ENCODE results near the gene CTAG1B. TPM values are rescaled to one million over a fixed set of nuclear protein-coding genes. Genes with fewer than 3 reads are reported as not detected.

CTAG1B gene
- total and polyA plus RNA-seq, 2 donors (not counting 1 experiment from before 2014, with no cell fraction given), result 0.09 TPM; not detected in 1

DNA sequence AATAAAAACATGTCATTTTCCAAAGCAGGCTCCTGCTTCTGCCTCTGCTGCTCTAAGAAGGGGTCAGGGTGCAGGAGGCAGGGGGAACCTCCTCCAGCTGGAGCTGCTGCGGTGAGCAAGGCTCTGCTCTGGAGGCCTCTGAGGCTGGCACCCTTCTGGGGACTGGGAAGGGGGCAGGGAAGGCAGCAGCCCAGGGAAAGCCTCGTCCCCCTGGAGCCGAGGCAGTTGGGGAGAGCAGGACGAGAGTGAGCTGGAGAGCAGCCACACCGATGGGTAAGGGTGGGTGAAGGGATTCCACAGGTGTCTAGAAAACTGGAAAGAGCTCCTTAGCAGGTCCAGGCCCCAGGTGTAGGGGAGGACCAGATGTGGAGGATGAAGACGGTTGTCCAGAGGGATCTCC lies 36.3 kb upstream of the CTAG1B start:
- WGBS (ENCODE audit: insufficient coverage), result 100% methylated on average over 3 of the region's 6 CpGs
- no peaks in the 10 kb centered on the region for H3K27me3 Mint-ChIP-seq
- no peaks in the 10 kb centered on the region for H3K4me1 ChIP-seq (ENCODE audit: control insufficient read depth in 2 of 2, insufficient read depth in 2 of 2, low read length in 2 of 2)
- H3K4me1 Mint-ChIP-seq, result no peaks in the 10 kb centered on the region
- no peak overlapping the region for H2AFZ ChIP-seq (ENCODE audit: insufficient read depth, low read depth, low read length, poor library complexity, severe bottlenecking)
- no peak overlapping the region for H3K27ac Mint-ChIP-seq
- no peak overlapping the region for H3K4me3 ChIP-seq (ENCODE audit: control extremely low read depth in 1 of 5, extremely low read depth in 1 of 5, insufficient read depth in 1 of 5, low read depth in 2 of 5, low read length in 4 of 5)
- no peaks in the 10 kb centered on the region for H4K20me1 ChIP-seq (ENCODE audit: control insufficient read depth, insufficient read depth, low read length, poor library complexity, severe bottlenecking)
- H3K79me2 ChIP-seq (ENCODE audit: control insufficient read depth, insufficient read depth, low read length), result no peaks in the 10 kb centered on the region
- no peaks in the 10 kb centered on the region for H3K27me3 ChIP-seq (replicated peaks in 1 of 4; ENCODE audit: control extremely low read depth in 1 of 4, control insufficient read depth in 3 of 4, insufficient read depth in 4 of 4, low read length in 3 of 4)
- ChIA-PET CTCF (no interaction called here), POLR2A (no interaction called here)
- H3K9me3 ChIP-seq (ENCODE audit: control extremely low read depth in 1 of 3, control insufficient read depth in 2 of 3, insufficient read depth in 1 of 3, low read length in 2 of 3), result no peaks in the 10 kb centered on the region
- H3K9me3 Mint-ChIP-seq (ENCODE audit: insufficient read depth), result no peaks in the 10 kb centered on the region
- no peak overlapping the region for H3K4me2 ChIP-seq (replicated peaks; ENCODE audit: low read depth, low read length, poor library complexity, severe bottlenecking)
- intact Hi-C loops (cut with micrococcal nuclease), result no loop called here
- DNase-seq (no peak), ATAC-seq (ENCODE audit: low read depth) (no peak)
- no peaks in the 10 kb centered on the region for H3K36me3 ChIP-seq (replicated peaks in 1 of 2; ENCODE audit: control extremely low read depth in 1 of 2, control insufficient read depth in 1 of 2, extremely low read depth in 1 of 2, insufficient read depth in 2 of 2, low read length in 1 of 2)
- H3K9ac ChIP-seq (ENCODE audit: low read length), result no peak overlapping the region
- no peak overlapping the region for H3K27ac ChIP-seq (ENCODE audit: low read length in 2 of 2)
- TF ChIP-seq, protein P1, sequence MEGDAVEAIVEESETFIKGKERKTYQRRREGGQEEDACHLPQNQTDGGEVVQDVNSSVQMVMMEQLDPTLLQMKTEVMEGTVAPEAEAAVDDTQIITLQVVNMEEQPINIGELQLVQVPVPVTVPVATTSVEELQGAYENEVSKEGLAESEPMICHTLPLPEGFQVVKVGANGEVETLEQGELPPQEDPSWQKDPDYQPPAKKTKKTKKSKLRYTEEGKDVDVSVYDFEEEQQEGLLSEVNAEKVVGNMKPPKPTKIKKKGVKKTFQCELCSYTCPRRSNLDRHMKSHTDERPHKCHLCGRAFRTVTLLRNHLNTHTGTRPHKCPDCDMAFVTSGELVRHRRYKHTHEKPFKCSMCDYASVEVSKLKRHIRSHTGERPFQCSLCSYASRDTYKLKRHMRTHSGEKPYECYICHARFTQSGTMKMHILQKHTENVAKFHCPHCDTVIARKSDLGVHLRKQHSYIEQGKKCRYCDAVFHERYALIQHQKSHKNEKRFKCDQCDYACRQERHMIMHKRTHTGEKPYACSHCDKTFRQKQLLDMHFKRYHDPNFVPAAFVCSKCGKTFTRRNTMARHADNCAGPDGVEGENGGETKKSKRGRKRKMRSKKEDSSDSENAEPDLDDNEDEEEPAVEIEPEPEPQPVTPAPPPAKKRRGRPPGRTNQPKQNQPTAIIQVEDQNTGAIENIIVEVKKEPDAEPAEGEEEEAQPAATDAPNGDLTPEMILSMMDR (IDR thresholded peaks at IDR 0.05), result no peak
- no peak for TF ChIP-seq EZH2 (IDR thresholded peaks at IDR 0.05; ENCODE audit: borderline replicate concordance, insufficient read depth, low read depth, low read length, poor library complexity, severe bottlenecking)
- H3K4me3 Mint-ChIP-seq, result no peak overlapping the region

DNA sequence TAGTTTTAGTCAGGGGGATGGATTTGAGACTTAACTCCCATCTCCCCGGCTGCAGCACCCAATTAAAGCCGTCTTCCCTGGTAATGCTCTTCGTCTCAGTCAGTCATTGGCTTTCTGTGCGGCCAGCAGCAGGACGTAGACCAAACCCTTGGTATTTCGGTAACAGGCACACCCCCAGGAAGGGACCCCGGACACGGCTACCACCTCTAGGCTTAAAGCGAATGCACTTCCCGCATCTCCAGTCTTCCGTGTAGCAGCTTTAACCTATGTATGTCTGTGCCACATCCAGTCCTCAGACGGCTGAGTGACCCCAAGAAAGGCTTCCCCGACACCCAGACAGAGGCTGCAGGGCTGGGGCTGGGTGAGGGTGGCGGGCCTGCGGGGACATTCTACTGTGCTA lies 35.8 kb upstream of the CTAG1B start:
- Mint-ChIP-seq H3K4me3 (no peak overlapping the region), H3K27ac (no peak overlapping the region), H3K27me3 (no peaks in the 10 kb centered on the region), H3K9me3 (ENCODE audit: insufficient read depth) (no peaks in the 10 kb centered on the region), H3K4me1 (no peaks in the 10 kb centered on the region)
- ChIA-PET CTCF (no interaction called here), POLR2A (no interaction called here)
- intact Hi-C loops (cut with micrococcal nuclease), result no loop called here
- no peaks in the 10 kb centered on the region for H3K79me2 ChIP-seq (ENCODE audit: control insufficient read depth, insufficient read depth, low read length)
- H3K27me3 ChIP-seq (replicated peaks in 1 of 4; ENCODE audit: control extremely low read depth in 1 of 4, control insufficient read depth in 3 of 4, insufficient read depth in 4 of 4, low read length in 3 of 4), result no peaks in the 10 kb centered on the region
- H3K4me3 ChIP-seq (ENCODE audit: control extremely low read depth in 1 of 5, extremely low read depth in 1 of 5, insufficient read depth in 1 of 5, low read depth in 2 of 5, low read length in 4 of 5), result no peak overlapping the region
- WGBS (ENCODE audit: insufficient coverage), result 92% methylated on average over 7 of the region's 15 CpGs
- H3K27ac ChIP-seq (ENCODE audit: low read length in 2 of 2), result no peak overlapping the region
- TF ChIP-seq EZH2 (IDR thresholded peaks at IDR 0.05; ENCODE audit: borderline replicate concordance, insufficient read depth, low read depth, low read length, poor library complexity, severe bottlenecking), result no peak
- TF ChIP-seq, protein P1 (IDR thresholded peaks at IDR 0.05), result no peak
- H3K4me1 ChIP-seq (ENCODE audit: control insufficient read depth in 2 of 2, insufficient read depth in 2 of 2, low read length in 2 of 2), result no peaks in the 10 kb centered on the region
- H3K36me3 ChIP-seq (replicated peaks in 1 of 2; ENCODE audit: control extremely low read depth in 1 of 2, control insufficient read depth in 1 of 2, extremely low read depth in 1 of 2, insufficient read depth in 2 of 2, low read length in 1 of 2), result no peaks in the 10 kb centered on the region
- no peaks in the 10 kb centered on the region for H4K20me1 ChIP-seq (ENCODE audit: control insufficient read depth, insufficient read depth, low read length, poor library complexity, severe bottlenecking)
- ATAC-seq (ENCODE audit: low read depth) (no peak), DNase-seq (no peak)
- no peak overlapping the region for H3K9ac ChIP-seq (ENCODE audit: low read length)
- no peak overlapping the region for H2AFZ ChIP-seq (ENCODE audit: insufficient read depth, low read depth, low read length, poor library complexity, severe bottlenecking)
- H3K9me3 ChIP-seq (ENCODE audit: control extremely low read depth in 1 of 3, control insufficient read depth in 2 of 3, insufficient read depth in 1 of 3, low read length in 2 of 3), result no peaks in the 10 kb centered on the region
- no peak overlapping the region for H3K4me2 ChIP-seq (replicated peaks; ENCODE audit: low read depth, low read length, poor library complexity, severe bottlenecking)

All from B cell (primary cell).